ENCODE results near the gene ARHGAP22.

The ARHGAP22 gene

GRCh38 chr10:48481385-48481784, 123.5 kb downstream of the ARHGAP22 start:
- no peak for DNase-seq (ENCODE audit: low read depth in 1 of 2, low spot score in 1 of 2)

- DNase-seq (ENCODE audit: low read depth in 1 of 2, low spot score in 1 of 2) = no peak
These were observed 124.2 kb downstream of the ARHGAP22 start for GRCh38 chr10:48480397-48481374.

GRCh38 chr10:48478980-48479811, 125.7 kb downstream of the ARHGAP22 start:
- DNase-seq (ENCODE audit: low read depth in 1 of 2, low spot score in 1 of 2) = no peak

- DNase-seq (ENCODE audit: low read depth in 1 of 2, low spot score in 1 of 2) = no peak
These were observed 126.4 kb downstream of the ARHGAP22 start for GRCh38 chr10:48478469-48478868.

GRCh38 chr10:48477616-48478015, 127.3 kb downstream of the ARHGAP22 start:
- no peak for DNase-seq (ENCODE audit: low read depth in 1 of 2, low spot score in 1 of 2)

GRCh38 chr10:48477141-48477540, 127.7 kb downstream of the ARHGAP22 start:
- DNase-seq (ENCODE audit: low read depth in 1 of 2, low spot score in 1 of 2) = no peak

- DNase-seq (ENCODE audit: low read depth in 1 of 2, low spot score in 1 of 2) = no peak
These were observed 128.4 kb downstream of the ARHGAP22 start for GRCh38 chr10:48476279-48476982.

GRCh38 chr10:48475943-48476278, 129.0 kb downstream of the ARHGAP22 start:
- DNase-seq (ENCODE audit: low read depth in 1 of 2, low spot score in 1 of 2) = no peak

- DNase-seq (ENCODE audit: low read depth in 1 of 2, low spot score in 1 of 2) = no peak
These were observed 130.0 kb downstream of the ARHGAP22 start for GRCh38 chr10:48474765-48475365.

- no peak for DNase-seq (ENCODE audit: low read depth in 1 of 2, low spot score in 1 of 2)
These were observed 131.2 kb downstream of the ARHGAP22 start for GRCh38 chr10:48473704-48474103.

- no peak for DNase-seq (ENCODE audit: low read depth in 1 of 2, low spot score in 1 of 2)
These were observed 132.3 kb downstream of the ARHGAP22 start for GRCh38 chr10:48472501-48473069.

GRCh38 chr10:48470893-48471805, 133.7 kb downstream of the ARHGAP22 start:
- DNase-seq (ENCODE audit: low read depth in 1 of 2, low spot score in 1 of 2) = no peak

- DNase-seq (ENCODE audit: low read depth in 1 of 2, low spot score in 1 of 2) = no peak
These were observed 134.6 kb downstream of the ARHGAP22 start for GRCh38 chr10:48470115-48470892.

- no peak for DNase-seq (ENCODE audit: low read depth in 1 of 2, low spot score in 1 of 2)
These were observed 135.3 kb downstream of the ARHGAP22 start for GRCh38 chr10:48469516-48470020.

GRCh38 chr10:48468866-48469511, 135.9 kb downstream of the ARHGAP22 start:
- no peak for DNase-seq (ENCODE audit: low read depth in 1 of 2, low spot score in 1 of 2)

GRCh38 chr10:48468130-48468790, 136.6 kb downstream of the ARHGAP22 start:
- DNase-seq (ENCODE audit: low read depth in 1 of 2, low spot score in 1 of 2) = no peak

GRCh38 chr10:48467669-48468068, 137.2 kb downstream of the ARHGAP22 start:
- no peak for DNase-seq (ENCODE audit: low read depth in 1 of 2, low spot score in 1 of 2)

All from activated T-helper 1 cell treated with anti-CD3 and anti-CD28 coated beads, Interleukin-2, amount 50 U/mL, for 16 hours (primary cell).